ENCODE results near the gene KCP.

DNA sequence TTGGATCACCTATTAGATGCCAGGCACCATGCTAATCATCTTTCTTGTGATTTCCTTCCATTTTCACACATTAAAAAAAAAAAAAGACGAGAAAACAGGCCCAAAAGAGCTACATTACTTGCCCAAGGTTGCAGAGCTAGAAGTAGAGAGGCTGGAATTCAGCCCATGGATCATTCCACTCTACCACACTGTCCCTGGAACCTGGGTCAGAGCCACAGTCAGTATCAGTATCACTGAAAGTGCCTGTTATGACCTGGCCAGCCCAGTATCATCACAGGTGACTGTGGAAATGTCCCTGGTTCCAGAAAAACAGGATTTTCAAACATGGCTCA, 83.6 kb downstream of the KCP start:
- TF ChIP-seq, protein P1, sequence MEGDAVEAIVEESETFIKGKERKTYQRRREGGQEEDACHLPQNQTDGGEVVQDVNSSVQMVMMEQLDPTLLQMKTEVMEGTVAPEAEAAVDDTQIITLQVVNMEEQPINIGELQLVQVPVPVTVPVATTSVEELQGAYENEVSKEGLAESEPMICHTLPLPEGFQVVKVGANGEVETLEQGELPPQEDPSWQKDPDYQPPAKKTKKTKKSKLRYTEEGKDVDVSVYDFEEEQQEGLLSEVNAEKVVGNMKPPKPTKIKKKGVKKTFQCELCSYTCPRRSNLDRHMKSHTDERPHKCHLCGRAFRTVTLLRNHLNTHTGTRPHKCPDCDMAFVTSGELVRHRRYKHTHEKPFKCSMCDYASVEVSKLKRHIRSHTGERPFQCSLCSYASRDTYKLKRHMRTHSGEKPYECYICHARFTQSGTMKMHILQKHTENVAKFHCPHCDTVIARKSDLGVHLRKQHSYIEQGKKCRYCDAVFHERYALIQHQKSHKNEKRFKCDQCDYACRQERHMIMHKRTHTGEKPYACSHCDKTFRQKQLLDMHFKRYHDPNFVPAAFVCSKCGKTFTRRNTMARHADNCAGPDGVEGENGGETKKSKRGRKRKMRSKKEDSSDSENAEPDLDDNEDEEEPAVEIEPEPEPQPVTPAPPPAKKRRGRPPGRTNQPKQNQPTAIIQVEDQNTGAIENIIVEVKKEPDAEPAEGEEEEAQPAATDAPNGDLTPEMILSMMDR (IDR thresholded peaks at IDR 0.05) = no peak
- no peak for TF ChIP-seq POLR2A (IDR thresholded peaks at IDR 0.05)
- TF ChIP-seq EP300 (IDR thresholded peaks at IDR 0.05) = no peak
- no peak for TF ChIP-seq POLR2AphosphoS5 (IDR thresholded peaks at IDR 0.05)

Measured in stomach (tissue), 4 donors.